NCI-H2227 (cell line): ENCODE measurements around the gene NHLRC4.

Source experiments
- DNase-seq: peaks from one replicate; lab custom pipeline; 2025; ENCODE audit not compliant: unreplicated experiment; lab: John Stamatoyannopoulos, UW

NHLRC4 gene

GRCh38 chr16:566475-567372 is at the start of gene NHLRC4:
NHLRC4 (plus strand) TSS chr16:567005; CDS start chr16:568048, 1,043 bp downstream.
- peak; percentile 83 for DNase-seq

GRCh38 chr16:518858-519257 is 47.9 kb upstream of the NHLRC4 start:
- DNase-seq = no peak

- no peak for DNase-seq
Observed at GRCh38 chr16:519425-519824, 47.4 kb upstream of the NHLRC4 start.

GRCh38 chr16:519841-520687 is 46.7 kb upstream of the NHLRC4 start:
- DNase-seq = no peak

DNA sequence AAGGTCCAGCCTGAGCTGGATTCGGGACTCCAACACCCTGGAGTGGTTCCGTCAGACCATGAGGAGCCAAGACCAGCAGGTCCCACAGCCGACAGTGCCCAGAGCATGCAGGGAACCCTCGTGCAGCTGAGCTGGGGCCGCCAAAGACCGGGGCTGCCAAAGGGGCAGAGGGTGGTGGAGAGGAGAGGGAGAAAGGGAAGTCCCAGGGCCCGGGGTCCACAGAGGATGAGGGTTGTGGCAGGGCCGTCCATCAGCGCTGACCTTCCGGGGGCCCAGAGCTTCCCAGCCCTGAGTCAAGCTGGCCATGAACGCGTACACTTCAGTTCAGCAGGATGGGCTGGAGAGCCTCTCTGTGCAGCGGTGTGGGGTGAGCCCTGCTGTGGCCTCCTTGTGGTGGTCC is 46.0 kb upstream of the NHLRC4 start:
- no peak for DNase-seq

GRCh38 chr16:521381-522210 is 45.2 kb upstream of the NHLRC4 start:
- DNase-seq = no peak

GRCh38 chr16:522320-523096 is 44.3 kb upstream of the NHLRC4 start:
- DNase-seq = no peak

GRCh38 chr16:523097-523741 is 43.6 kb upstream of the NHLRC4 start:
- no peak for DNase-seq

- DNase-seq = no peak
Observed at GRCh38 chr16:524274-525040, 42.3 kb upstream of the NHLRC4 start.

GRCh38 chr16:525123-525519 is 41.7 kb upstream of the NHLRC4 start:
- no peak for DNase-seq

- no peak for DNase-seq
Observed at GRCh38 chr16:525520-526180, 41.2 kb upstream of the NHLRC4 start.

- peak; percentile 79 for DNase-seq
Observed at GRCh38 chr16:526181-527014, 40.4 kb upstream of the NHLRC4 start.

GRCh38 chr16:527015-527903 is 39.5 kb upstream of the NHLRC4 start, which contains the start of gene CAPN15:
CAPN15 (plus strand) TSS chr16:527712; CDS start chr16:546839, 19,127 bp downstream.
- DNase-seq = peak; percentile 97

DNA sequence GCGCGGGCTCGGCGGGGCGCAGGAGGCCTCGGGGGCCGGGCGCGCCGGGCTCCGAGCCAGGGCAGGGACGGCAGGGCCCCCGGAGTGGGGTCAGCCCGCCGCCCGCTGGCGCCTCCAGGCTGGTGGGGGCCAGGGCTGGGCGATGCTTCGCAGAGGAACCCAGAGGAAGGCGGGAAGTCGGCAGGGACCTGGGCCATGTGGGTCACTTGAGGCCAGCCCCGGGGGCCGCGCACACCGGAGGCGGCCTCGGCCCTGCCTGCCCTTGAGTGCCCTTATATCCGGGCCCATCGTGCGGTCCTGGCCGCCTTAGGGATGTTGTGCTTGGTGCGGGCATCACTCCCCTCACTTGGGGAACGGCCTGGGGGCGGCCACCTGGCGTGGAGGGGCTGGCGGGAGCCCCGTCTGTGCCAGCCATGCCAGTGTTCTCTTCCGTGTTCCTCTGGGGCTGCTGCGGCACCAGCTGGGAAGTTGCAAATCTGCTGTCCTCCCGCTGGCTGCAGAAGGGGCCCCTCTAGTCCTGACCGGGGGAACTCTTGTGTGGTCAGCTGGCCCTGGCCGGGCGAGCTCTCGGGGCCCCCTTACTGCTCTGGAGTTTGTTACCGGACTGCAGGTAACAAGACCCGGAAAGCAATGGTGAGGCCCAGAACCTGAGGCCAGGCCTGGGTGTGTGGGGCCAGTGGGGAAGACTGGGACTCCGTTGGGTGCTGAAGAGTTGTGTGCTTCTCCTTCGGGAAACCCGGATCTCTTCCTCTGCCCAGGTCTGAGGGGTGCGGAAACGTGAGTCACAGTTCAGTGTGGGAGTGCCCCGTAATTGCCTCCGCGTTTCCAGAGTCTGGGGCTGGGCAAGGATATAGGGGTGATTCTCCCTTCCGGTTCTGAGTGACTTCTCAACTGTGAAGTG is 38.4 kb upstream of the NHLRC4 start:
- no peak for DNase-seq

DNA sequence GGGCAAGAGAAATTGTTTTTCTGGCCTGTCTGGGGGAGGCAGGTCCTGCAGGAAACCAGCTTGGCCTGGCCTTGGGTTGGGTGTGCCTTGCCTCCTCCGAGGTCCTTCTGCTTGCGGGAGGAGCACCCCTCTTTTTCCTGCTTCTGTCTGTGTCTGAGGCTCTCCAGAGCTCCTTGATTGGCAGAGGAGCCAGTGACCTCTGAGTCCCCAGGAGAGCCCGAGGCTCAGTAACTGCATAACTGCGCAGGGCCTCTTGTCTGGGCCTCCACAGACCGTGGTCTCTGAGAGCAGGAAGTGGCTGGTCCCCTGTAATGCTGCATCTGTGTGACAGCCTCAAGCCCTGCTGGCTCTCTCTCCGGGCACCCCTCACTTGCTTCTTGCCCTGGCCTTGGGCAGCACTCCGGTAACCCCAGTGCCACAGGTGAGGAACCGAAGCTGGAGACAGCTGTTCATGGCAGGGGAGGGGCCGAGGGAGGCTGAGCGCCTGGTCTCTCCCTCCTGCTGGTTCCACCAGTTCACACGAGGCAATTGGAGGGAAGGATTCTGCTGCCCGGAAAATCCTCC is 37.7 kb upstream of the NHLRC4 start:
- DNase-seq = peak; percentile 25
